Adrenal gland (tissue), 5 donors: ENCODE results near the gene CDK2AP2.
"Not testable (repeated sequence)": the region's sequence is repeated elsewhere in the genome, so short reads cannot be mapped to it uniquely, and the experiment has no call there.

Experiments used
- CTCF ChIP-seq, 6 experiments: fragments of 450-650 bp in 4 of 6; fragments of 200-600 bp in 2 of 6; sonication (generic) in 1 of 6; IDR thresholded peaks; 1 replicate in 5 of 6; 2 replicates in 1 of 6; pipeline versions ENCODE4 v1.5.1 to v1.8.0; 2016 to 2021; ENCODE audit warnings: antibody characterized with exemption in 6 of 6, mild to moderate bottlenecking in 2 of 6, moderate library complexity in 1 of 6
- POLR2A ChIP-seq, 2 donors: fragments of 450-650 bp; IDR thresholded peaks; one replicate each; pipeline ENCODE4 v1.6.1; 2017; ENCODE audit warnings: antibody characterized with exemption in 2 of 2, mild to moderate bottlenecking in 2 of 2, moderate library complexity in 1 of 2
- donor health status: DM: no; HTN: no; CAD: no.

DNA sequence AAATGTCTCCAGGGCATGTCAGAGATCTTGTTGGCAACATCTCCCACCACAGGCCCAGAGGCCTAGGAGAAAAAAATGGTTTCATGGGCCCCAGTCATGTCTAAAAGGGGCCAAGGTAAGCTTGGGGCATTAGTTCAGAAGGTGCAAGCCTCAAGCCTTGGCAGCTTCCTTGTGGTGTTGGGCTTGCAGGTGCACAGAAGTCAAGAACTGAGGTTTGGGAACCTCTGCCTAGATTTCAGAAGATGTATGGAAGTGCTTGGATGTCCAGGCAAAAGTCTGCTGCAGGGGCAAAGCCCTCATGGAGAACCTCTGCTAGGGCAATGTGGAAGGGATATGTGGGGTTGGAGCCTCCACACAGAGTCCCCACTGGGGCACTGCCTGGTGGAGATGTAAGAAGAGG is 43.7 kb upstream of the CDK2AP2 start:
- TF ChIP-seq CTCF, POLR2A (IDR thresholded peaks at IDR 0.05): not testable (repeated sequence)
